ENCODE results near the gene CSF3R.

Gene CSF3R

DNA sequence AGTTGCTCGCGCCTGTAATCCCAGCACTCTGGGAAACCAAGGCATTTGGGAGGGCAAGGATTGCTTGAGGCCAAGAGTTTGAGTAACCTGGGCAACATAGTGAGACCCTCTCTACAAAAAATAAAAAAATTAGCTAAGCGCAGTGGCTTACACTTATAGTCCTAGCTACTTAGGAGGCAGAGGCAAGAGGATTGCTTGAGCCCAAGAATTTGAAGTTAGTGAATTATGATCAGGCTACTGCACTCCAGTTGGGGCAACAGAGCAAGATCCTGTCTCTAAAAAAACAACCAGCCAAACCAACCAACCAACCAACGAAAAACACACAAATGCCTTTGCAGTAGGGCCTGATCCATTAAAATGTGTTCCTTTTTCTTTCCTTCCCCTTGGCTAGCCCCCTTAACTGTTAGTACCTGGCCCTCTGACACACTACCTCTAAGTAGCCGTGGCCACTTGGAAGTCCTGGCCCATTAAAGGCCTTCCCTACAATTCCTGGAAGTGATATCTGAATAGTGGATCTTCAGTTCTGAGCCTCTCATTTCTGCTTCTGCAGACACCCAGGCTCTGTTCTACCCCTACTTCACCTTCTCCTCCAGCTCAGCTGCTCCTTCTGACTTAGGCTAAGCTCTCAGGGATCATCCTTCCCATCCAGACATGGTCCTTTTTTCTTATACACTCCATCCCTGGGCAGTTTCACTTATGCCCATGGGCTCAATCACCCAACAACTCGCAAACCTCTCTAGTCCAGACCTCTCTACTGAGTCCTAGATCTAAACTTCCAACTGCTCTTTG, 28.9 kb downstream of the CSF3R start:
- peak; percentile 43 for DNase-seq

DNA sequence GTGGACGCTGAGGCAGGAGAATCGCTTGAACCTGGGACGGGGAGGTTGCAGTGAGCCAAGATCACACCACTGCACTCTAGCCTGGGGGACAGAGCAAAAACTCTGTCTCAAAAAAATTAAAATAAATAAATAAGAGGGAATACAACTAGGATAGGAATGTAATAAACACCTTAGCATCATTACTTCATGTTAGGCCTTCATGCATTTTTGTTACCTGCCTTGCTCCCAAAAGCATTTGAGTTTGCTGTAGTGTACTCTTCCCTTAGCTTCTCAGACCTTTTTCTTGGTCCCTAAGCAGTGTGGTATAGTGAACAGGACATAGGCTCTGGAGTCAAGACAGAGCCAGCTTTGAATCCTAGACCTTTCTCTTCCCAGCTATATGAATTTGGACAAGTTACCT, 29.7 kb downstream of the CSF3R start:
- DNase-seq, result no peak

DNA sequence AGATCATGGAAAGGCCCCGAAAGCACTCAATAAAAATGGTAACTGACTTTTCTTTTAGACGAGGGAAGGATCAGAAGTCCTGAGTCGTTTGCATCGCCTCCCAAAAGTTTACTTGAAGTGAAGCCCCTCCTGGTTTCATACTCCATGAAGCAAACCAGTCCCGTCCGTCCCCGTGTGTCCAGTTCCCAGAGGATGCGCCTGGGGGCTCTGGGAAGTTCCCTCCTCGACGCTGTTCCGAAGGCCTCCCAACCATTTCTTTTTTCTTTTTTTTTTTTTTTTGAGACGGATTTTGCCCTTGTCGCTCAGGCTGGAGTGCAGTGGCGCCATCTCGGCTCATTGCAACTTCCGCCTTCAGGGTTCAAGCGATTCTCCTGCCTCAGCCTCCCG, 31.8 kb downstream of the CSF3R start:
- DNase-seq, result no peak

DNA sequence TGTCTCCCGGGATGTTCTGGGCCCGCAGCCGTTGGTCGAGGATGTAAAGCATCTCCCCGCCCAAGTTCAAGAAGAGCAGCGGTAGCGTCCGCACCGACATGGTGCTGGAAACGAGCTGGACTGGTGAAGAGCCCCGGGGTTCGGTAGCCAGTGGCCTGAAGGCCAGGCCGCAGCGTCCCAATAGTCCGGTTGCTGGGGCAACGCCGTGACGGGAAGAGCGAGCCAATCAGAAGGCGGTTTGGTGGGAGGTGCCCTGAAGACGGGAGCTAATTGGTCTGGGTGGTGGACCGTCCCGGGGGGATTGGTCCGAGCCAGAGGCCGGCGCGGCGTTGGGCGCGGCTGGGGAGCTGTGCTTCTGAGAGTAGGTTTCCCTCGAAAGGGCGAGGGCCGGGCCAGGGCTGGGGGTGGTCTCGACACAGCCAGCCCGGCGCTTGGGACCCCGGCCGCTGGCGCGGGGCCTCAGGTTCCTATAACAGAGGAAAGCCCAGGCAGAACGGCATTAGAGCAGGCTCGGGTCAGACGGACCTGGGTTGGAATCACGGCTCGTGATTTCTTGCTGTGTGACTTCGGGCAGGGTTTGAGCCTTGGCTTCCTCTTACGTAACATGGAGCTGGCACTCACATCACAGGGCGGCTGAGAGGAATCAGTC, 32.3 kb downstream of the CSF3R start, which contains the start of gene OSCP1:
OSCP1 (minus strand) TSS at position 182 of the 649 bp plus-strand sequence; CDS start at position 100, 82 bp downstream.
- DNase-seq, result no peak

DNA sequence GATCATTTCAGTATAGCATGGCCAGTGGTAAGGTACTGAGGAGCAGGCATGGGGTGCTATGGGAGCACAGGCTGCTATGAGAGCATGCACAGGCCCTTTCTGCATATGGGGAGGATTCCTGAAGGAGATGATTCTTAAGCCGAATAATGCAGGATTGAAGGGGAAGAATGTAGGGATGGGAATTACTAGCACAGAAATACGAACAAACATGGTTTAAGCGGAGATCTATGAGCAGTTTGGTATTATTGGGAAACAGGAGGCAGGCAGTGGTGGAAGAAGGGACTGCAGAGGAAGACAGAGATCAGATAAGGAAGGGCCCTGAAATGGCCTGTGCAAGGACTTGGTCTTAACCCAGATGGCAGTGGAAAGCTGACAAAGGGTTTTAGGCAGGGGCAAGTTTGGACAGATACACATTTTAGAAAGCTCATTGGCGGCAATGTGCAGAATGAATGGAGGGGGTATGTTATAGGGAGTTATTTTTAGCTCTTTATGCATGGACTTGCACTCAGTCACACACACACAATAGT, 34.1 kb downstream of the CSF3R start:
- peak; percentile 66 for DNase-seq

DNA sequence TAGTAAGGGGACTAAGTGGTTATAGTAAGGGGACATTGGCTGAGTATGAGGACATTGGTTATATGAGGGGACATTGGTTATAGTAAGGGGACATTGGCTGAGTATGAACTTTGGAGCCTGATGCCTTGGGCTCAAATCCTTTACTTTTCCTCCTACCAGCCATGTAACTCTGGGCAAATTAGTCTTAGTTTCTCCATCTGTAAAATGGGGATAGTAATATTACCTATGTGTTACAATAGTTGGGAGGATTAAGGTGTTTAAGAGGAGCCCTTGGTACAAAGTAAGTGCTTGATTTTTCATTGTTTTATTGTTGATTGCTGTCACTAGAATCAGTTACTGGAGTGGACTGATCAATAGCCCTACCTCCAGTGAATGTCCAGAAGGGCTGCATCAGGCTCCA, 35.3 kb downstream of the CSF3R start:
- DNase-seq, result no peak

DNA sequence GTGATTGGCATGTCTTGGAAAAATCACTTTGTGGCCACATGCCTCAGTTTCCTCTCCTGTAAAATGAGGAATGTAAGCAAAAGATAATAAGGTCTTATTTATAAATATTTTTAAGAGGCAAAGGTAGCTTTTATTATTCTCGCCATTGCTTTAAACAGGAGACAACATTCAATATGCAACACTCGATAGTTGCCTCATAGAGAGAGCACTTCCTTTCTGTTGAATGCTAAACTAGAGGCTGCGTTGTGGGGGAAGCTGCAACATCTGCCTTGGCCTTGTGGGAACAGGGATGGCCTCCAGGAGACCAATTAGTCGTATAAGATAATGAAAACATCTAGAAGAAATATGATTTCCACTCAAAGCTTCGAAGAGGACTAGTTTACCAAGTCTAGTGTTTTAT, 36.0 kb downstream of the CSF3R start:
- DNase-seq, result peak; percentile 27

DNA sequence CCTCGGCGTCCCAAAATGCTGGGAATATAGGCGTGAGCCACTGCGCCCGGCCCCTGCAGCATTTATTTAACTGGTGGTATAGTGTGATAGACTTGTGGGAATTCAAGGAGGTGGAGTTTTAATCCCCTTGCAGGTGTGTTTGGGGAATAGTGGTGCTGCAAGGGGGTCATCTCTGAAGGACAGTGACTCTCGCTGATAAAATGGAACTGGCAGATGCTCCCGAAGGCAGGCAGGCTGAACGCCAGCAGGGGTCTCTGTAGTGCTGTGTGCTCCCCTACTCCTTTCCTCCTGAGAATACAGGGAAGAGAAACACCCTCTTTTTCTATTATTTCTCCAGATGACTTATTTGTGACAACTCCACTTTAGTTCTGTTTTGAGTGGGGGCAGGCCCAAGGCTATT, 36.4 kb downstream of the CSF3R start:
- peak; percentile 76 for DNase-seq

DNA sequence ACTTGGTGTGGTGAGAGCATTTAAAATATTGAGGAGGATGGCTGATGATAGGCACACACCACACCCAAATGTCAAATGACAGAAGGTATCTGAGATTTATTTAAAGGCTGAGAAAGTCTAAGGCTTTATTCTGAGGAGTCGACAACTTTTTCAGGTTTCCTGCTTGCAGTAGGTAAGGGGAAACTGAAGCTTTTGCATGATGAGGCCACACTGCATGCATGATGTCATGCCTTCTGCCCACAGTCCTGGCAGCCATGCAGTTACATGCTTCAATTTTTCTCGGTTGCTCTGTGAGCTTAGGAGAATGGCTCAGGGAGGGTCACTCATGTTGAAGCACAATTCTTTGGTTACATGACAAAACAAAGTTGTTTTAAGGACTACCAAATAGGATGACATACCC, 39.4 kb downstream of the CSF3R start:
- no peak for DNase-seq

DNA sequence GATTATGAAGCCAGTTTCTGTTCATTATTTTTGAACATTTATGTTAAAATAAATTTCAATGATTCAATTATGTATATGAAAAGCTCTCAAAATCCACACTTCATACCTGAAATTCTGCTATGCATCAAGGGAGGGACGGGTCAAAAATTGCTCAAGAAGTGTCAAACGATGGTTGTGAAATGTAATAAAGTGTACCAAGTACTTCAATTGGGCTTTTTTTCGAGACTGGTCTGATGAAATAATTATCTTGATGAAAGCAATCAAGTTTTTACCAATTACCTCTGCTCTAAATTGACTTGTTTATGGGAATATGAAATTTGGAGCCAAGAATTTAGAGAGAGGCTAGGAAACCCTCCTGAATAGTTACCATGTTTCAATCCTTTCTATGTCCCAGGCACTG, 40.4 kb downstream of the CSF3R start:
- DNase-seq, result peak; percentile 17

DNA sequence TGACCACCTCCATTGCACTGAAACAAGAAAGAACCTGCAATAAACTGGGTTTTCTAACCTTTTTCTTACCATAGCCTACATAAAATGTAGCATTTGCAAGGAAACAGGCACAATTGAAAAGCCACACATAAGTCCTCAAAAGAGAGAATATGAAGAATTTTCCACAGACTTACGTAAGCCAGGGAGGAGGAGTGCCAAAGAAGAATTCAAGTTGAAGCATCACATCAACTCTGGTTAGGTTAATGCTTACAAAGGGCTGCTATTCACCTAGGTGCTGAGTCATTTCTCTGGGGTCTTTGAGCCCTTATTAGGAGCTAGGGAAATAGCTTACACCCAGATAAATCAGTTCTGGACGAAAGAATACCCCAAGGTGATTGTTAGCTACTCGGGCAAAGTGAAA, 42.1 kb downstream of the CSF3R start:
- DNase-seq, result no peak

DNA sequence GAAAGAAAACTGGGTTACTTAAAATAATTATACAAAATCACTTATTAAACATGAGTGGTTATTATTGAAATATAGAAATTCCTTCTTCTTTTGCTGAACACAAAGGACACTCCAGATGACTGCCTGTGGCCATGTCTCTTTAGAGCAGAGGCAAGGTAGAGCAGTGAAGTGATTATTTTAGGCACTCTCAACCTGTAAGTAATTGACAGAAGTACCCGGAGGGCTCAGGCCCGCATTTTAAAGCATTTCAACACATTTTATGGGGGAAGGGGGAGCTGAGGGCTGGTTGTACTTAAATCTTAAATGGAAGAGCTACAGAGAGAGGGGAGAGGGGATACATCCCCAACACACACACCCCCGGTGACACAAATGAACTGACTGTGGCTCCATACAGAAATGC, 42.7 kb downstream of the CSF3R start:
- DNase-seq, result no peak

DNA sequence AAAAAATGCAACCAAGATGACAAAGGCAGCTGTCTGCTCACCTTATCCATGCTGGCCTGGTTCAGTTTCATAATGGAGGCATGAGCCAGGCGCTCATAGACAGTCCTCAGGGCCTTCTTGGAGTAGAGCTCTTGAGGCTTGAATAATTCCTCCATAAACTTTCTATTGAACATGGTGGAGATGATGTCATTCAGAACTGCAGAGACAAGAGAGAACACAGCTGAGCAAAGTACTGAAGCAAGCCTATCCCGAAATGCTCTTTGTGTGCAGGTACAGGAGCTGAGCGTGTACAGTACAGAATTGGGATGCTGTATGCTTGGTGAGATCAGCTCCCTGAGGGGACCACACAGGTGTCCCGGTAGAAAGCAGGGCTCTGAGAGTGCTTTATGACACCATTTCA, 44.0 kb downstream of the CSF3R start:
- no peak for DNase-seq

DNA sequence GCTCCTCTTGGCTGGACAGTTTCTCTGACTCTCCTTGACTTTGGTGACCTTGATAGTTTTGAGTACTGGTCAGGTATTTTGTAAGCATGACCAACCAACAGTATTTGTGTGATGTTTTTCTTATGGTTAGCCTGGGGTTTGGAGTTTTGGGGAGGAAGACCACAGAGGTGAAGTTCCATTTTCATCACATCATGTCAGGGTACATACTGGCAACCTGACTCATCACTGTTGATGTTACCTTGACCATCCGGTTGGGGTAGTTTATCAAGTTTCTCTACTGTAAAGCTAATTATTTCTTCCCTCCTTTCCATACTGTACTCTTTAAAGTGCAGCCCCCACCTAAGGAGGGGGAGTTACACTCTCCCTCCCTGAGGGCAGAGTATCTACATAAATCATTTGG, 45.9 kb downstream of the CSF3R start:
- DNase-seq, result no peak

DNA sequence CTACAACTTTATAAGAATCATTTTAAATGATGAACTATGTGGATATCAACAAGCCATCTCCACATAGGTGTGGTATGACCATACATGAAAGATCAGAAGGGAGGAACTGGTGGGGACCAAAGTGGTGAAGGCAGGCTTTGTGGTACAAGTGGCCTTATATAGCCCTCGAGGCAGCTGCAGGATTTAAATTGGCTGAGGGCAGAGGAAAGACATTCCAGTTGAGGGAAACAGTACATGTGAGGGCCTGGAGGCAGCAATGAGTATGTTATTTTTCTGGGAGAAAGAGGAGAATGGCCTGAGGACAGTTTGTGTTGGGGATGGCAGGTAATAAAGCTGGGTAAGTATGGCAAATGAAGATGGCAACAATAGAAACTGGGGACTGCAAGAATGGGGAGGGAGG, 49.6 kb downstream of the CSF3R start:
- DNase-seq, result no peak

DNA sequence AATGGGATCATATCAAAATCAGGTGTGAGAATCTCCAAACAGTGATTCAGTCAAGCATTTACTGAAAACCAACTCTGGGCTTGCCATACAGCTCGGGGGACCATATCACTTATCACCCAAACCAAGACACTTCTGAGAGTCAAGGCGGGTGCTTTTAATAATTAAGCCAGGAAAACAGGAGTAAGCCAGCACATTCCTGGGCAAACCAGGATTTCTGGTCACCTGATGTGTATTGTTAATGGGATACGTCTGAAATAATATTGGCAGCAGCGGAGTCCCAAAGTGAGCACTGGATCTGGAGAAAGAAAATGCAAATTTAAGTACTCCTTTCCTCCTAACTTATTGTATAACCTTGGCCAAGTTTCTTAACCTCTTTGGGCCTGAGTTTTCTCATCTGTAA, 50.1 kb downstream of the CSF3R start:
- DNase-seq, result no peak

DNA sequence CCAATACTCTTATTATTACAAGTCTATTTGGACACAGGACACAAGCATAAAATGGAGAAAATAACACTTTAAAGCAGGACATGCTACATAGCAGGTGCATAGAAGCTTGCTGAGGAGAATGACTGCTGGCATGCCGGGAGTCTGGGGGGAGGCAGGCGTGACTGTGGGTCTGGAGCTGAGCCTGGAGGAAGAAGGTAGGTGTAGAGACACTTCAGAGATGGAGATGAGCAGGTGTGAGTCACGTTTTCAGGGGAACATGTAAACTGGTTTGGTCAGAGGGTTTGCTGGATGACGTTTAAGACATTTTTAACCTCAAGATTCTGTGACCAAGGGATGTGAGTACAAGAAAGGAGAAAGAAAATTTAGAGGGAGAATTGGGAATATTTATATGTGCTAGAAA, 56.9 kb downstream of the CSF3R start:
- DNase-seq, result no peak

DNA sequence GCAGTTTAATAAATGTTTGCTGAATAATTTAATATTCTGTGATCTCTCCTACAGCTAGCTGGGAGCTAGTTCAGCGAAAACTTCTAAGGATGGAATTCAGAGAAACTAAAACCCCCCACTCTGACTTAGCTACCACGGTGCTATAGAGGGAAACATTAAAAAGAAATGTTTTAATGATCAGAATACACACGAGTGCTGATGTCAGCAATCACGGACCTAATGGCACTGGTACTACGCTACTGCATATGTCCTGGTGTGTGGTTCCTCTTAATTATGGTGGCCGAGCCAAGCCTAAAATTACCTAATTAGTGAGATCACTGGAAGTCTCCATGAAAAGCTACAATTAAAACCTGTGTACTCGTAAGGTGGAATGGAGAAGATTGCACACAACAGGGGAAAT, 61.1 kb downstream of the CSF3R start:
- no peak for DNase-seq

DNA sequence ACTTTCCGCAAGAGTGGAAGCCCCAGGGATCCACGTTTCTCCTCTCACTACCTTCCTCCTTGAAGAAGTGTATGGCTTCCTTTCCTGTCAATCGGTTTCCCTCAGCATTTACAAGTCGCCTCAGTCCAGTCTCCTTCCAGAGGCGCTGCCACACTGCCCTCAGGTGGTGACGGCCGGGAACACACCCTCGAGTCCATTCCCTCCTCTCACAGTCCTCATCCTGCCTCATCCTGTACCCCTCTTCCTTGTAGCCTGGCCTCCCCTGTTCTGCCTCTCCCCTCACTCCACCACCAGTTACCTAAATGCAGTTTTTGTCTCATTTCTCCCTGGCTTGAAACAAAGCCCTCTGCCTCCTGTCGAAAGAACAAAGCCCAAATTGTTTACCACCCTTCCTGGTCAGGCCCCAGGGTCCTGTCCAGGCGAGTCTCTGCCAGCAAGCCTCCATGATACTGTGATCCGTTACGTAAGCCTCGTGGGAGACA, 61.8 kb downstream of the CSF3R start:
- peak; percentile 93 for DNase-seq

DNA sequence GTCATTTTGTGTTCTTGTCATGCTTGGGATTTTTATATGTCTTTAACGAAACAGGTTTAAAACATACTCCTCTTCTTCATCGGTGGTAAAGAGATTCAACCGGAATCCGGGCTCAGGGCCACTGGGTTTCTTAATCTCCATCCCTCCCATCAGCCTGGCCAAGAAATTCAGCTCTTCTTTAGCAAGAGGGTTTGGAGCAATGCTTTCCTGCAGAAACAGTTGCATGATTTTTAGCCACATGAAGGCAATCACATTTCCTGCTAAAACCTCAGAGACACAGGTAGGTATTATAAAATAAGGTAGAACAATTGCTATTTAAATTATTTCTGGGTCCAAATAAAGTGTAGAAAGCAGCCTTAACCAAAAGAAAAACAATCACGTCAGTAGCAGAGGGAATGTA, 62.3 kb downstream of the CSF3R start:
- no peak for DNase-seq

DNA sequence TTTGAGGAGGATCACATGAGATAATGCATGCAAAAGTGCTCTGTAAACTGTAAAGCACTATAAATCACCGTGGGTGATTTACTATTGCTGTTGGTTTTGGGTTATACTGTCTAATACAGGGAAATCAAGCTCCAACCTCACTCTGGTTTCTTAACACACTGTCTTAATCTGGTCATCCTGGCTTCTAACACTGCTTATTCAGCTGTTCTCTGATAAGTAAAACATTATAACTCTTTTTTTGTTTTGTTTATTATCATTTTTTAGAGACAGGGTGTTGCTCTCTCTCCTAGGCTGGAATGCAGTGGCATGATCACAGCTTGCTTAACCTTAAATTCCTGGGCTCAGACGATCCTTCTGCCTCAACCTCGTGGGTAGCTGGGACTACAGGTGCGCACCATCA, 63.1 kb downstream of the CSF3R start:
- DNase-seq, result no peak

DNA sequence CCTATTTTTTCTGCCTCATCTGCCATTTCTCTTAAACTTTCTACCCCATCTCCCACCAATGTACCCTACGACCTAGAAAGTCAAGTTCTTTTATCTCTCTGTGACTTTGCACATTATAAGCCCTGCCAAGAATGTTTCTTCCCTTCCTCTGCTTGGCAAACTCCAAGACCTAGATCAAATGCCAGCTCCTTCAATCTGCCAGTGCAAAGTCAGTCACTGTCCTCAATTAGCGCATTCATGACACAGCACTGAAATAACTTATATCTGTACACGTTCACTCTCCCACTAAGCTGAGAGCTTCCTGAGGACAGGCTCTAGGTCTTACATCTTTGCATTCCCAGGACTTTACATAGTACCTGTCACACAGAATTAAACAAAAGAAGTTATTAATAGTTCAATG, 63.6 kb downstream of the CSF3R start:
- no peak for DNase-seq

DNA sequence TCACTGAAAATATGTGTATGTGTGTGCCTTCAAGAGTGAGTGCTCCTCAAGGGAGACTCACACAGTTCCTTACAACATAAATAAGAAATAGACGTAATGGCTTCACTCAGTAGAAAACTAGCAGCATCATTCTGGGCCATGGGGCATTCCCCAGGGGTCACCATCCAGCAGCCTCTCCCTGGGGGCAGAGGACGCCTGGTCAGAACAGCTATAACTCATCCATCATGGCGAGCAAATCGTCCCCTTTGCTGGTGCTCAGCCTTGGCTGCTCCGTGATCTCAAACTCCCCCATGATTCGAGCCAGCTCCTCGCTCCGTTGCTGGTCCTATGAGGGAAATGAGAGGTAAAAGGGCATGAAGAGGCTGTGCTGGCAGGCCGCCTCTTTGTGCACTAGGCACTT, 64.8 kb downstream of the CSF3R start:
- DNase-seq, result no peak
